Hepatocyte (in vitro differentiated cells): ENCODE results near the gene KCNN3.

Experiments
- CTCF ChIP-seq: fragments of 200-600 bp; sonication (generic); IDR thresholded peaks from 2 replicates; pipeline ENCODE4 v1.5.1; 2016; ENCODE audit warnings: antibody characterized with exemption, mild to moderate bottlenecking; ENCODE audit not compliant: poor library complexity
- EZH2phosphoT487 ChIP-seq: fragments of 200-600 bp; sonication (generic); IDR thresholded peaks from one replicate; pipeline ENCODE4 v1.6.1; 2018; ENCODE audit warnings: antibody characterized with exemption, mild to moderate bottlenecking, low read depth, moderate library complexity; ENCODE audit not compliant: unreplicated experiment, severe bottlenecking

- TF ChIP-seq CTCF = no peak
- TF ChIP-seq EZH2phosphoT487 = no peak
These were observed 121.7 kb downstream of the KCNN3 start for GRCh38 chr1:154748405-154748775.
